HG03095 (cell line): ENCODE data around the gene ATOH1.

ENCODE experiments used
- ATAC-seq: cut with Tn5 transposase; IDR thresholded peaks from one replicate; pipeline ENCODE4 v1.9.1; 2021; ENCODE audit warnings: moderate library complexity; ENCODE audit not compliant: unreplicated experiment

ATOH1 gene

DNA sequence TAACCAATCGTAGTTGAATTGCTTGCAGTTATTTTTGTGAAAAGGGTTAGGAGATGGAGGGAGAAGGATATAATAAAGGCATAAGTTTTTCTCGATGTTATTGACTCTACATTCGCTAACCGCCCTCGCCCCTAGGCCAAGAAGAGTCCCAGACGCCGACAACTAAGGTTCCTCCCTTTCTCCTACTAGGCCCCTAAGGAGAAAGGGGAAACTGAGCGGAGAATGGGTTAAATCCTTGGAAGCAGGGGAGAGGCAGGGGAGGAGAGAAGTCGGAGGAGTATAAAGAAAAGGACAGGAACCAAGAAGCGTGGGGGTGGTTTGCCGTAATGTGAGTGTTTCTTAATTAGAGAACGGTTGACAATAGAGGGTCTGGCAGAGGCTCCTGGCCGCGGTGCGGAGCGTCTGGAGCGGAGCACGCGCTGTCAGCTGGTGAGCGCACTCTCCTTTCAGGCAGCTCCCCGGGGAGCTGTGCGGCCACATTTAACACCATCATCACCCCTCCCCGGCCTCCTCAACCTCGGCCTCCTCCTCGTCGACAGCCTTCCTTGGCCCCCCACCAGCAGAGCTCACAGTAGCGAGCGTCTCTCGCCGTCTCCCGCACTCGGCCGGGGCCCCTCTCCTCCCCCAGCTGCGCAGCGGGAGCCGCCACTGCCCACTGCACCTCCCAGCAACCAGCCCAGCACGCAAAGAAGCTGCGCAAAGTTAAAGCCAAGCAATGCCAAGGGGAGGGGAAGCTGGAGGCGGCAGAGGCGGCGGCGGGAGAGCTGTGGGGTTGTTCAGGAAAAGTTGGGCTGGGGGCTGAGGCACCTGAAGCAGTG lies 5.9 kb downstream of the ATOH1 start:
- ATAC-seq, result no peak

DNA sequence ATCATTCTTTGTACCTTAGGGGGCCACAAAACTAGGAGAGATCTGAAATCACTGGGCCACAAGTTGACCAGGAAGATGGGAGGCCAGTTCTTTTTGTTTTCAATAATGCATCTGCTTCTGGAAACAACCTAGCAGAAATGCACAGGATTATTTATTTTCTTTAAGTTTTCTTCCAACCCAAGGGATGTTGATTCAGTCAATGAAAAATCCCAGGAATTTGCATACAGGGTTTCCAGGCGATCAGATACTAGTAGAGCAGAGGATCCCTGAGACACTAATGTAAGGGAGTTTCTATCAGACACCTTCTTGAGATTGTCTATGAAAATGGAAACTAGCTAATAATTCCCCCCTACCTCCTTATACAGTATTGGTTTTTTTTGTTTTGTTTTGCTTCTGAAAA lies 7.4 kb downstream of the ATOH1 start:
- ATAC-seq, result no peak

DNA sequence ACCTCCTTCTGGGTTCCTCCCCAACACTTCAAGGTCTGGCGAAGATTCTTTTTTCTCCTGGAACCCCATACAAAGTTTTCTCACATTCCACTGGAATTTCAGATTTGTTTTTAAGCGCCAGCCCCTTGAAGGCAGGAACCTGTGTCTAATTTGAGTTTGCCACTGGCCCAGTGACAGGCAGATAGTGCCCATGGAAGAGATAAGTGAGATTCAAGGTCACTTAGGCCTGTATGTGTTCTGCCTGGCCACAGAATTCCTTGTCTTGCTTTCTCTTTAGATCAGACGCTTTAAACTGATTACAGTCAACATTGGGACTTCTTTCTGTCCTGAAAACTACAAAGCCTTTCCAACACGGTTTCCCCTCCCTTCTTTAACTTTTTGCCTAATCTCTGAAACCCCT lies 11.2 kb downstream of the ATOH1 start:
- no peak for ATAC-seq

DNA sequence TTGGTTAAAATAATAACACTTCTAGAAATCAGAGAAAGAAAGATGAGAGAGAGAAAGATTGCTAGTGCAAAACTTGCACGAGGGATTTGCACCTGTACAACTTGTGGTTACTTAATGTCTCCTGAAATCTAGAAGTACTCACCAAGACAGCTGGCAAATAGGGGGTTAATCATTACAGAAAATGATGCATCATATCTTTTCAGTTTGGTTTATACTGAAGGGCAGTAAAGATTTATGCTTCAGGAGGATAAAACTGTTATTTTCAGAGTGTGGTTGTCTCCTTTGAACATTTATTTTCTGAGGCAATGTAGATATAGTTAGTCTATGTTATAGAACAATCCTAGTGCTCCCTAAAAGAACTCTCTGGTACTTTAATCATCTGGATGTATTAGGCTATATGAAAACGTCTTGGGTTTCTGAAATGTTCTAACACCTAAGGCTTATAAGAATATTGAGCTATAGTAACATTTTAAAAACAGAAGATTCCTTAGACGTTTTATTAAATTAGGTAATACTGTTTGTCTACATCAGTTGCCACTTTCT lies 13.3 kb downstream of the ATOH1 start:
- ATAC-seq, result peak; percentile 42

DNA sequence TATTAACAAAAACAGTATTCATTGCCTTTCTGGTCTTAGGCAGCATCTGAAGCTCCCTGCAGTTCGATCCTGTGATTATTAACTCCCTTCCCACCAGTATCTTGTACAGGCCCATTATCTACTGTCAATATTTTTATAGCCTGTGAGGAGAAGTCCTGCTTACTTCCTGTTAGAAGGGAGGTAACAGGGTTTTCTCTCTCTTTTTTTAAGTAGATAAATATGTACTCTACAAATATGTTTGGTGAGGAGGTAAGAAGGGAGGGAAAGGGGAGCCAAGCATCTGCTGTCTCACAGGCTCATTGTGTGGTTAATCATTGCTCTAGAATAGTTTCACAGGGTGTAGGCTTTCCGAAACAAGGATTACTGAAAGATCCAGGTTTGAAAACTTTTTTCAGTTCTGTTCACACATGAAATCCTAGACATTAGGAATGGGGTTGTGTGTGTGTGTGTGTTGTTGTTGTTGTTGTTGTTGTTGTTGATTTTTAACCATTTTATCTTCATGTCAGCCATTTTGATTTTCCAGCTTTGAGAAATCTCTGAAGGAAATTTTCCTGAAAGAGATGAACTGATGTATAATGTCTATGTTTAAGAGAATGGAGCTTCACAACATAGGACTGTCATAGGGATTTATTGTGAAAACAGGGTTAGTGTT lies 14.2 kb downstream of the ATOH1 start:
- ATAC-seq, result peak; percentile 77

DNA sequence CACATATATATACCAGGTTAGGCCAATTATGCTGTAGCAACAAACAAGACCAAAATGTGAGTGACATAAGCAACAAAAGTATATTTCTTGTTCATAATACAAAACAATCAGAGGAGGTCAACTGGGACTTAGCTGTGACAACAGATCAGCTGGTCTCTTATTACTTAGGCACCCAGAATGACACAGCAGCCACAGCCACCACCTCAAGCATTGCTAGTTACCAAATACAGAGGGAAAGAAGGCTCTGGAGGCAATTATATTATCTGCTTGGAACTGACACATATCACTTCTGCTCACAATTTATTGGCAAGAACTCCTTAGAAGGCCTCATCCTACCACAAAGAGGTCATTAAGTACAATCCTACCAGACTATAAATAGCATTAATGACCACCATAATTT lies 15.2 kb downstream of the ATOH1 start:
- ATAC-seq, result no peak

DNA sequence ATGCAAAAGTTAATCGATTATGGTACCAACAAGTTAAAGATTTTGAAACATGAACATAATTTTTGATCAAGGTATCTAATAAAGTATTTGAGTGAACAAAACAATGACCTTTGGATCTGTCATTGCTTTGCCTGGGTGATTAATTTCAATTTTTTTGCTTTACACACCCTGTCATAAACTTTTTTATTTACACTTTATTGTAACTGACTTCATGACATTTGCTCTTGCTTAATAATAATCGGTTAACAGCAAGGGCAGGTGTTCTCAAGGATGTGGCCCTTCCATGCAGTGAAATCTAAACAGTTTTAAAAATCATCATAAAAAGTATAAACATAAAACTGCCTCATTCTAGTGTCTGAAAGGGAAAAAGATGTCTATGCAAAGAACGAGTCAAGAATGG lies 24.1 kb downstream of the ATOH1 start:
- no peak for ATAC-seq

DNA sequence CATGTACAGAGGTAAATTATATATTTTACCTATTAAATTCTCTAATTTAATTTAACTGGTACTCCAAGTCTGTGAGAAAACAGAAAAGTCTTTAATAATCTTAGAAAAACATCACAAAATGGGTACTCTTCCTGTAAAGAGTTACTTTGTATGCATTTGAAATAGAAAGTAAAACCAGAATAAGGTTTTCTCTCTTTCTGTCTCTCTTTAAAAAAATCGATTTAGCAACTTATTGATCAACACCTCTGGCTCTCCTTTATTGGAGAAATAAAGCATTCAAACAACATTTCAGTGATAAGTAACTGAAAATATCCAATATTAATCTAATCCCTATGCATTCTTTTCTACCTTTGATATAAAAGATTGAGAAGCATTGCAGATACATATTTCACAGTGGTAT lies 27.4 kb downstream of the ATOH1 start:
- ATAC-seq, result no peak

DNA sequence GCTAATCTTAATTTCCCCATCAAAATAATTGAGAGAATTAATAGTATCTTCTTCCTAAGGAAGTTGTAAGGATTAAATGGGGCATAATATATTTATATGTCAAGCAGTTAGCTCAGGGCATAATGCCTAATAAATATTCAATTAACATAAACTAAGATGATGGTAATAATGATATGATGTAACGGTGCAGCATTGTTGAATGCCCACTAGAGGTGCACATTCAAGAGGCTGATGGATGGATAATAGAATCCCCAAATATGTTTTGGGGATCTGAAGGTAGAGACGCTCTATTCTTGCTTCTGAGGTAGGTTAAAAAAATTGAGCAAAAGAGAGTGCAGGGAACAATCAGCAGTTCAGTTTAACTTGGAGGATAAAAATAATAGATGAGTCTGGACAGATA lies 37.1 kb downstream of the ATOH1 start:
- no peak for ATAC-seq

DNA sequence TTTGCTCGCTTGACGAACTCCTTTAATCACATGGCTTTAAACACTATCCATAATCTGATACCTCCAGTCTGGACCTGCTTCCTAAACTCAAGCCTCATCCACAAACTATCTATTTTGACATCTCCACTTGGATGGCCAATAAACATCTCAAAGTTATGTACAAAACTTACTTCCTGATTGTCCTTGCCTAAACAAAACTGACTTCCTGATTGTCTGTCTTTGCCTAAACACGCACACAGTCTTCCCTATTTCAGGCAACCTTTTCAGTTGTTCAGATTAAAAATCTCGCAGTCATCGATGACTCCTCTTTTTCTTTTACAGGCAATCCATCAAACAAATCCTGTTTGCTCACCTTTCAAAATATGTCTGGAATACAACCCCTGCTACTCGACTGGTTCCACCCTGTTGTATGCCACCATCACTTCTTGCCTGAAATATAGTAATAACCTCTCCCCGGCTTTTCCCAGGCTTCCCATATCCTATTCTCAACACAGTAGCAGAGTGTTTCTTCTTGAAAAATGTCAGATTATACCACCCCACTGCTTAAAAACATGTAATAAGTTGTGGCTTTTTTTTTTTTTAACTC lies 39.0 kb downstream of the ATOH1 start:
- no peak for ATAC-seq

DNA sequence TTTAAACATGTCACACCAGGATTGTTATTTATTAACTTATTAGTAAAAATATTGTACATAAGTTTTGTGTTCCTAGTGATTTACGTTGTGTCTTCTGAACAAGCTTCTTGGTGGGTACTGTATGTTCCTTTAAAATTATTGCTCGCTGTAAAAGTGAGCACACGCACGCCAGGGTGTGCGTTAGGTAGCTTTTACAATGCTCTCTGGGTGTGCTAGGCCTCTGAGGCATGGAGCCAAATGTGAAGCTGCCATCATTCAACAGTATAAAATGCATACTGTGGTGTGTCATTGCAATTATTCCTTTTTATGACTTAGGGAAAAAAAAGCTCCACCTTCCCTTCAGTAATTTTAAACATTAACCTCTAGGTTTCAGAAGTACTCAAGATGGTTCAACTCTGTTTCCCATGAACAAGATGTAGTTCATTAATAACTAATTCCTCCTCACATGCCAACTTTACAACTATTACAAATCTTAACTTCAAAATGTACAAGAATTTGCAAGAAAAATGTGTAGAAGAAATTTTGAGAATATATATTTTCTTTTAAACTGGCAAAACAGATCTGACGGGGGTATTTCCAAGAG lies 42.4 kb downstream of the ATOH1 start:
- no peak for ATAC-seq

DNA sequence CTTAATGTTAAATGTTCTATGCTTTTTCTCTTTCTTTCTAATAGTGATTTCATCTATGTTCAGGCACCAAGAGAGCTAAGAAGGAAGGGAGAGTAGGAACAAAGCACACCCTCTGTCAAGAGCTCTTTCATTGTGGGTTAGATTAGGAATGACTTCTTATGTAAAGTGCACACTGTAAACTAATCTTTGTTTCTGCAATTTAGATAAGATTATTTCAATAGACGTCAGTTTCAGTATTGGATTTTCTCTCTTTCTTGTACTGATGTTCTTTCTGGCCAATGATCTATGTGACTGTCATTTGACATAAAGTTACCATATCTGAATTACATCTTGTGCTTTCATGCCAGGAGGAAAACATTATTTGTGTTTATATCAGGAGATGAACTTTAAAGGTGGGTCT lies 48.2 kb downstream of the ATOH1 start:
- ATAC-seq, result no peak

DNA sequence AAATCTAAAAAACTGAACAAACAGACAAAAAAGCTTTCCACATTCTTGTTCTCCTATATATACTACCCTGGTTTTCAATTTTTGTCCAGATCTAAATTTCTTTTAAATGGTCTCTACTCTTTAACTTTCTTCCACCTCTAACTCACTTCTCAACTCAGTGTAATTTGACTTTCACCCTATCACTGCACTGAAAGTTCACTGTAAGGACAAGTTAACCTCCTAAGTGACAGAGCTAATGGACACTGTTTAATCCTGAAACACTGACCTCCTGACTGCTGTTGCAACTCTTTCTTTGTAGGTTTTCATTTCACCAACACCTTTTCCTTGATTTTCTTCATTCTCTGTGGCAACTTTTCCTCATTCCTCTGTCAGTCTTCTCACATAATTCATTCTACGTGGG lies 50.0 kb downstream of the ATOH1 start:
- no peak for ATAC-seq

DNA sequence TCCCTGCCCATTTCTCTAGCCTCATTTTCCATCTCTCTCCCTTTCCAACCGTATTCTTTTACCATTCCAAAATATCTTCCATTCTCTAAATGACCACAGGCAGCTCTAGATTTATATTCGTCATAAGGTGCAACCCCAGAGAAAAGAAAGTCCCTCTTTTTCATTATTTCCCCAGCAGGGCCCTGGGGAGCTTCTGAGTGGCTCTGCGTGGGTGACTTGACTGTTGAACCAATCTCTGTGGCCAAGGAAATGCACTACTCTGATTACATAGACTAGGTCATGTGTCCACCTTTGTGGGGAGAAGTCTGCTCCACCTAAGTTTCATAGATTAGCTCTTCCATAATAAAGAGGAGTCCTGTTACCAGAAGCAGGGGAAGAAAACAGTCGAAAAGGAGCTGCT lies 51.4 kb downstream of the ATOH1 start:
- ATAC-seq, result peak; percentile 86
